SK-N-SH treated with all-trans-retinoic acid at 6 μM for 48 hours (cell line): ENCODE data around the gene DCXR.

Source experiments
- ARNTL ChIP-seq: fragments of 450-650 bp; formaldehyde crosslinking; IDR thresholded peaks from 2 replicates; pipeline ENCODE4 v1.5.0; 2020; ENCODE audit warnings: low read depth, mild to moderate bottlenecking, moderate library complexity, borderline replicate concordance
- ZFP3 ChIP-seq: fragments of 250-450 bp; sonication (Bioruptor Pico); IDR thresholded peaks from 2 replicates; pipeline ENCODE4 v1.5.0; 2020; ENCODE audit warnings: mild to moderate bottlenecking, moderate library complexity

GRCh38 chr17:82054351-82055022, 17.0 kb upstream of the DCXR start:
- TF ChIP-seq ARNTL (CRISPR knock-in tag) = no peak
- TF ChIP-seq ZFP3 (CRISPR knock-in tag) = no peak
